HepG2 (cell line): ENCODE measurements around the gene ZNF507. TPM values are rescaled to one million over a fixed set of nuclear protein-coding genes. Genes with fewer than 3 reads are reported as not detected.

Experiments
- ATAC-seq: fragments of 200-7000 bp; cut with Tn5 transposase; 3 replicates; pipeline ENCODE4 v1.9.1; 2020; ENCODE audit warnings: mild to moderate bottlenecking, moderate library complexity
- BruUV-seq: library from RNA; stranded (reverse); fragments of 400-500 nt; replicated peaks from 2 replicates; lab custom pipeline; 2021; lab: Mats Ljungman, UMichigan
- CTCF ChIA-PET: fragments of 300-600 bp; formaldehyde crosslinking; extraction: SDS; loops from one replicate; lab custom pipeline; 2021; ENCODE audit warnings: low total read pairs, inconsistent platforms, low intra/inter-chr PET ratio; lab: Yijun Ruan, JAX
- POLR2A ChIA-PET: fragments of 350-600 bp; sonication (Branson Sonifier 250); formaldehyde crosslinking; loops from one replicate; lab custom pipeline; 2020; ENCODE audit warnings: antibody characterized with exemption, inconsistent platforms; lab: Yijun Ruan, JAX
- DNase-seq: peaks from one replicate; pipeline ENCODE4 v3.0.0-alpha.2; 2015; ENCODE audit warnings: low spot score
- FAIRE-seq: peaks from 3 replicates; lab custom pipeline; 2011; peaks lifted over from hg19 to GRCh38; lab: Jason Lieb, UNC
- H2AFZ ChIP-seq: one replicate; pipeline ENCODE4 v1.6.1; 2011; ENCODE audit warnings: low read length, inconsistent platforms
- H3K27ac ChIP-seq: fragments of 300-600 bp; 3 replicates; pipeline ENCODE4 v1.8.0; 2011; ENCODE audit warnings: mixed run types, mild to moderate bottlenecking, mixed read lengths, low read length, inconsistent platforms; ENCODE audit not compliant: insufficient read depth; ENCODE audit errors: extremely low read length
- H3K27me3 ChIP-seq, 2 experiments: fragments of 200-600 bp in 1 of 2; 2 replicates in 1 of 2; 3 replicates in 1 of 2; pipeline versions ENCODE4 v1.6.0 to v1.8.0; 2011; ENCODE audit warnings: low read length in 2 of 2, mild to moderate bottlenecking in 2 of 2, moderate library complexity in 2 of 2, inconsistent platforms in 1 of 2; ENCODE audit not compliant: insufficient read depth in 2 of 2, control insufficient read depth in 1 of 2
- H3K36me3 ChIP-seq, 2 experiments: fragments of 200-600 bp in 1 of 2; replicated peaks in 1 of 2; 2 replicates in 1 of 2; 3 replicates in 1 of 2; pipeline versions ENCODE4 v1.5.1 to v1.8.0; 2011; ENCODE audit warnings: low read length in 2 of 2, inconsistent platforms in 1 of 2; ENCODE audit not compliant: insufficient read depth in 2 of 2, control insufficient read depth in 1 of 2
- H3K4me1 ChIP-seq: 2 replicates; pipeline ENCODE4 v1.5.1; 2012; ENCODE audit warnings: low read length, inconsistent platforms; ENCODE audit not compliant: insufficient read depth
- H3K4me2 ChIP-seq: 2 replicates; pipeline ENCODE4 v1.6.0; 2011; ENCODE audit warnings: low read depth, low read length, inconsistent platforms
- H3K4me3 ChIP-seq, 3 experiments: fragments of 200-600 bp in 1 of 3; sonication (generic), shearing (Covaris generic) in 1 of 3; replicated peaks in 1 of 3; 2 replicates each; pipeline ENCODE4 v1.5.1; 2011 to 2016; ENCODE audit warnings: low read length in 3 of 3, inconsistent platforms in 2 of 3, low read depth in 2 of 3, mild to moderate bottlenecking in 2 of 3, control low read depth in 1 of 3, mixed read lengths in 1 of 3; ENCODE audit not compliant: insufficient read depth in 1 of 3
- H3K79me2 ChIP-seq: one replicate; pipeline ENCODE4 v1.6.1; 2011; ENCODE audit warnings: low read length, inconsistent platforms; ENCODE audit not compliant: insufficient read depth
- H3K9ac ChIP-seq: 2 replicates; pipeline ENCODE4 v1.6.0; 2011; ENCODE audit warnings: mild to moderate bottlenecking, low read depth, low read length, inconsistent platforms; ENCODE audit not compliant: insufficient read depth
- H3K9me3 ChIP-seq: 2 replicates; pipeline ENCODE4 v1.5.1; 2012; ENCODE audit warnings: mild to moderate bottlenecking, low read length
- H4K20me1 ChIP-seq: 2 replicates; pipeline ENCODE4 v1.6.0; 2011; ENCODE audit warnings: inconsistent platforms, mild to moderate bottlenecking, low read length, moderate library complexity; ENCODE audit not compliant: insufficient read depth
- EEA1 ChIP-seq: sonication (generic); formaldehyde crosslinking; IDR thresholded peaks from 2 replicates; pipeline ENCODE4 v1.5.1; 2020; ENCODE audit warnings: mild to moderate bottlenecking, missing genetic modification reagents, borderline replicate concordance
- PAXIP1 ChIP-seq: sonication (generic); formaldehyde crosslinking; conservative IDR thresholded peaks from 2 replicates; pipeline ENCODE4 v1.4.0; 2020; ENCODE audit warnings: mild to moderate bottlenecking, missing genetic modification reagents, moderate library complexity
- SP1 ChIP-seq, 2 experiments: fragments of 450-650 bp in 1 of 2; sonication (generic) in 1 of 2; formaldehyde crosslinking in 1 of 2; IDR thresholded peaks; 2 replicates each; pipeline versions ENCODE4 v1.4.0 to v1.6.1; 2016 to 2020; ENCODE audit warnings: missing genetic modification reagents in 1 of 2
- SRSF1 ChIP-seq: fragments of 200-400 bp; formaldehyde crosslinking; optimal IDR thresholded peaks from 2 replicates; pipeline ENCODE3; 2017; ENCODE audit warnings: mild to moderate bottlenecking, low read depth, low read length, moderate library complexity
- ZBTB14 ChIP-seq: sonication (generic); formaldehyde crosslinking; IDR thresholded peaks from 2 replicates; pipeline ENCODE4 v1.4.0; 2020; ENCODE audit warnings: missing genetic modification reagents
- ZNF260 ChIP-seq: sonication (generic); formaldehyde crosslinking; IDR thresholded peaks from 2 replicates; pipeline ENCODE4 v1.4.0; 2020; ENCODE audit warnings: missing genetic modification reagents, low read depth, mild to moderate bottlenecking, borderline replicate concordance
- ZNF263 ChIP-seq: sonication (generic); formaldehyde crosslinking; IDR thresholded peaks from 2 replicates; pipeline ENCODE4 v1.4.0; 2020; ENCODE audit warnings: missing genetic modification reagents
- ZNF292 ChIP-seq: sonication (generic); formaldehyde crosslinking; IDR thresholded peaks from 2 replicates; pipeline ENCODE4 v1.8.1; 2022; ENCODE audit warnings: mild to moderate bottlenecking, low read depth, missing genetic modification reagents, borderline replicate concordance
- ZNF513 ChIP-seq: sonication (generic); formaldehyde crosslinking; conservative IDR thresholded peaks from 2 replicates; pipeline ENCODE4 v1.5.0; 2020; ENCODE audit warnings: missing genetic modification reagents
- ZNF678 ChIP-seq: sonication (generic); formaldehyde crosslinking; IDR thresholded peaks from 2 replicates; pipeline ENCODE4 v1.4.0; 2020; ENCODE audit warnings: mild to moderate bottlenecking, missing genetic modification reagents
- WGBS: methylation state at CpG from one replicate; pipeline ENCODE4 v1.1.6; 2017; ENCODE audit warnings: low lambda C conversion rate; 5-methylcytosine and 5-hydroxymethylcytosine counted together
- in situ Hi-C: cut with HindIII; loops from 2 replicates; pipeline ENCODE4 v1.10.0; 2017; ENCODE audit warnings: low pct_unique_long_range_greater_than_20kb; ENCODE audit not compliant: extremely low pct_ligation_motif_present
- intact Hi-C: fragments of 100-400 bp; cut with micrococcal nuclease; formaldehyde crosslinking; loops from one replicate; pipeline ENCODE4 v1.10.0; 2022; ENCODE audit not compliant: unreplicated experiment
- polyA plus RNA-seq, 8 experiments: library from polyadenylated mRNA; depleted of rRNA in 3 of 8; stranded (reverse) in 7 of 8; unstranded in 1 of 8; fragments of >200 nt; fragmentation: Illumina TruSeq in 4 of 8; extraction: Trizol in 4 of 8; gene quantifications; 2 replicates each; pipeline versions ENCODE4 v1.2.1 to v1.2.3, GENCODE V29; 2011 to 2016; ENCODE audit warnings: low read depth in 4 of 8, missing spikeins in 1 of 8, mixed read lengths in 1 of 8; ENCODE audit not compliant: insufficient read depth in 1 of 8
- total RNA-seq, 5 experiments: library from RNA; depleted of rRNA; stranded (reverse); fragments of >200 nt; fragmentation: Illumina TruSeq; extraction: Trizol; gene quantifications; 2 replicates each; pipeline ENCODE4 v1.2.3, GENCODE V29; 2016; ENCODE audit warnings: low read depth in 1 of 5
- TF ChIP-seq, protein P1 (sequence below): fragments of 450-650 bp; IDR thresholded peaks from 2 replicates; pipeline ENCODE4 v1.6.1; 2017
- TF ChIP-seq, protein P2 (sequence below): sonication (generic); formaldehyde crosslinking; IDR thresholded peaks from 2 replicates; pipeline ENCODE4 v1.4.0; 2020; ENCODE audit warnings: mild to moderate bottlenecking, missing genetic modification reagents

ZNF507 gene
- total and polyA plus RNA-seq, 2 of the 13 experiments (the other 11 are each of a cell fraction or from before 2014, with no cell fraction given), result 7.3 to 10.9 TPM

- no peak for DNase-seq
- Histone ChIP-seq H3K9me3 (no peaks in the 10 kb centered on the region), H3K79me2 (no peaks in the 10 kb centered on the region), H3K4me2 (no peak overlapping the region), H2AFZ (no peak overlapping the region), H3K36me3 (peaks cover 11 to 42% of the 10 kb centered on the region in 2 experiments; a peak in 4 of 5 replicates), H3K27me3 (no peaks in the 10 kb centered on the region; a peak in 1 of 5 replicates), H3K27ac (no peak overlapping the region), H3K4me1 (peaks cover 6% of the 10 kb centered on the region; the same call in 1 of the 2 replicates), H3K4me3 (no peak overlapping the region), H4K20me1 (no peaks in the 10 kb centered on the region), H3K9ac (no peak overlapping the region)
- intact Hi-C loops, result no loop called here
- WGBS, result over 99% methylated on average over 5 of the region's 5 CpGs
- no peak for FAIRE-seq
- no TSS peak for BruUV-seq
- CTCF ChIA-PET, result no interaction called here
- POLR2A ChIA-PET, result no interaction called here
- no peak for ATAC-seq
- in situ Hi-C loops, result no loop called here
- TF ChIP-seq, protein P1, sequence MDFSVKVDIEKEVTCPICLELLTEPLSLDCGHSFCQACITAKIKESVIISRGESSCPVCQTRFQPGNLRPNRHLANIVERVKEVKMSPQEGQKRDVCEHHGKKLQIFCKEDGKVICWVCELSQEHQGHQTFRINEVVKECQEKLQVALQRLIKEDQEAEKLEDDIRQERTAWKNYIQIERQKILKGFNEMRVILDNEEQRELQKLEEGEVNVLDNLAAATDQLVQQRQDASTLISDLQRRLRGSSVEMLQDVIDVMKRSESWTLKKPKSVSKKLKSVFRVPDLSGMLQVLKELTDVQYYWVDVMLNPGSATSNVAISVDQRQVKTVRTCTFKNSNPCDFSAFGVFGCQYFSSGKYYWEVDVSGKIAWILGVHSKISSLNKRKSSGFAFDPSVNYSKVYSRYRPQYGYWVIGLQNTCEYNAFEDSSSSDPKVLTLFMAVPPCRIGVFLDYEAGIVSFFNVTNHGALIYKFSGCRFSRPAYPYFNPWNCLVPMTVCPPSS, result no peak
- TF ChIP-seq ZBTB14 (CRISPR knock-in tag) (no peak), SRSF1 (no peak), ZNF292 (CRISPR knock-in tag) (no peak), SP1 (IDR thresholded peaks at IDR 0.05) (no peak), SP1 (CRISPR knock-in tag; IDR thresholded peaks at IDR 0.05) (no peak), PAXIP1 (CRISPR knock-in tag) (no peak), EEA1 (CRISPR knock-in tag) (no peak), ZNF513 (CRISPR knock-in tag) (no peak), ZNF678 (no peak), ZNF260 (no peak), ZNF263 (CRISPR knock-in tag) (no peak)
- TF ChIP-seq, protein P2, sequence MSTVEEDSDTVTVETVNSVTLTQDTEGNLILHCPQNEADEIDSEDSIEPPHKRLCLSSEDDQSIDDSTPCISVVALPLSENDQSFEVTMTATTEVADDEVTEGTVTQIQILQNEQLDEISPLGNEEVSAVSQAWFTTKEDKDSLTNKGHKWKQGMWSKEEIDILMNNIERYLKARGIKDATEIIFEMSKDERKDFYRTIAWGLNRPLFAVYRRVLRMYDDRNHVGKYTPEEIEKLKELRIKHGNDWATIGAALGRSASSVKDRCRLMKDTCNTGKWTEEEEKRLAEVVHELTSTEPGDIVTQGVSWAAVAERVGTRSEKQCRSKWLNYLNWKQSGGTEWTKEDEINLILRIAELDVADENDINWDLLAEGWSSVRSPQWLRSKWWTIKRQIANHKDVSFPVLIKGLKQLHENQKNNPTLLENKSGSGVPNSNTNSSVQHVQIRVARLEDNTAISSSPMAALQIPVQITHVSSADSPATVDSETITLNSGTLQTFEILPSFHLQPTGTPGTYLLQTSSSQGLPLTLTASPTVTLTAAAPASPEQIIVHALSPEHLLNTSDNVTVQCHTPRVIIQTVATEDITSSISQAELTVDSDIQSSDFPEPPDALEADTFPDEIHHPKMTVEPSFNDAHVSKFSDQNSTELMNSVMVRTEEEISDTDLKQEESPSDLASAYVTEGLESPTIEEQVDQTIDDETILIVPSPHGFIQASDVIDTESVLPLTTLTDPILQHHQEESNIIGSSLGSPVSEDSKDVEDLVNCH (CRISPR knock-in tag), result no peak
These were observed 70.3 kb downstream of the ZNF507 start for GRCh38 chr19:32415669-32416068.
